Smooth muscle cell (in vitro differentiated cells): ENCODE measurements around the gene MICAL2. TPM values are rescaled to one million over a fixed set of nuclear protein-coding genes. Genes with fewer than 3 reads are reported as not detected.

Source experiments
- DNase-seq: peaks from one replicate; lab custom pipeline; 2025; ENCODE audit not compliant: unreplicated experiment; lab: John Stamatoyannopoulos, UW
- H2AFZ ChIP-seq: fragments of 200-600 bp; sonication (generic); 2 replicates; pipeline ENCODE4 v1.6.0; 2016; ENCODE audit warnings: antibody characterized with exemption, low read depth, mild to moderate bottlenecking
- H3F3A ChIP-seq: fragments of 200-600 bp; sonication (generic); 2 replicates; pipeline ENCODE4 v1.6.0; 2017; ENCODE audit warnings: antibody characterized with exemption, low read depth
- H3K27ac ChIP-seq: fragments of 200-600 bp; sonication (generic); 2 replicates; pipeline ENCODE4 v1.5.1; 2016; ENCODE audit warnings: low read depth, mild to moderate bottlenecking
- H3K27me3 ChIP-seq: fragments of 200-600 bp; sonication (generic); 2 replicates; pipeline ENCODE4 v1.6.1; 2016; ENCODE audit warnings: low read depth, mild to moderate bottlenecking
- H3K36me3 ChIP-seq: fragments of 200-600 bp; sonication (generic); 2 replicates; pipeline ENCODE4 v1.5.1; 2016; ENCODE audit warnings: low read depth
- H3K4me1 ChIP-seq: fragments of 200-600 bp; sonication (generic); 2 replicates; pipeline ENCODE4 v1.5.1; 2016; ENCODE audit warnings: low read depth
- H3K4me2 ChIP-seq: fragments of 200-600 bp; sonication (generic); 2 replicates; pipeline ENCODE4 v1.6.0; 2016; ENCODE audit warnings: mild to moderate bottlenecking
- H3K4me3 ChIP-seq: fragments of 200-600 bp; sonication (generic); 2 replicates; pipeline ENCODE4 v1.5.1; 2016; ENCODE audit warnings: mild to moderate bottlenecking
- H3K79me2 ChIP-seq: fragments of 200-600 bp; sonication (generic); 2 replicates; pipeline ENCODE4 v1.6.0; 2016; ENCODE audit warnings: low read depth, mild to moderate bottlenecking
- H3K9ac ChIP-seq: fragments of 200-600 bp; sonication (generic); 2 replicates; pipeline ENCODE4 v1.6.0; 2016; ENCODE audit warnings: low read depth
- H3K9me3 ChIP-seq: fragments of 200-600 bp; sonication (generic); replicated peaks from 2 replicates; pipeline ENCODE4 v1.5.1; 2016; ENCODE audit warnings: low read depth
- H4K20me1 ChIP-seq: fragments of 200-600 bp; sonication (generic); 2 replicates; pipeline ENCODE4 v1.6.0; 2016; ENCODE audit warnings: low read depth
- WGBS: methylation state at CpG from one replicate; pipeline ENCODE4 v1.1.7; 2016; ENCODE audit warnings: low lambda C conversion rate; 5-methylcytosine and 5-hydroxymethylcytosine counted together
- polyA plus RNA-seq: library from polyadenylated mRNA; unstranded; fragments of >200 nt; fragmentation: Nextera tagmentation; extraction: Ambion mirVana; gene quantifications from 2 replicates; pipeline ENCODE4 v1.2.1, GENCODE V29; 2016
- total RNA-seq: library from RNA; depleted of rRNA; stranded (reverse); fragments of >200 nt; gene quantifications from 2 replicates; pipeline ENCODE4 v1.2.3, GENCODE V29; 2014
- TF ChIP-seq, protein P1 (sequence below): fragments of 200-600 bp; sonication (generic); IDR thresholded peaks from 2 replicates; pipeline ENCODE4 v1.5.1; 2017; ENCODE audit warnings: borderline replicate concordance, mild to moderate bottlenecking, antibody characterized with exemption; ENCODE audit not compliant: insufficient read depth, poor library complexity, severe bottlenecking

The MICAL2 gene
- total and polyA plus RNA-seq, 2 experiments from 2014 or later, result 161 to 287 TPM

GRCh38 chr11:12288931-12289666 is 178.7 kb downstream of the MICAL2 start:
- 92% methylated on average over 14 of the region's 14 CpGs for WGBS
- Histone ChIP-seq H3K4me2 (no peak overlapping the region), H3F3A (peaks cover 35% of the 10 kb centered on the region), H3K79me2 (no peaks in the 10 kb centered on the region), H3K4me1 (peaks cover 20% of the 10 kb centered on the region), H3K4me3 (no peak overlapping the region), H2AFZ (no peak overlapping the region), H4K20me1 (no peaks in the 10 kb centered on the region), H3K9me3 (no peaks in the 10 kb centered on the region), H3K27ac (peak overlapping the region; percentile 99), H3K36me3 (peaks cover 6% of the 10 kb centered on the region), H3K9ac (no peak overlapping the region), H3K27me3 (no peaks in the 10 kb centered on the region)
- DNase-seq, result no peak
- TF ChIP-seq, protein P1, sequence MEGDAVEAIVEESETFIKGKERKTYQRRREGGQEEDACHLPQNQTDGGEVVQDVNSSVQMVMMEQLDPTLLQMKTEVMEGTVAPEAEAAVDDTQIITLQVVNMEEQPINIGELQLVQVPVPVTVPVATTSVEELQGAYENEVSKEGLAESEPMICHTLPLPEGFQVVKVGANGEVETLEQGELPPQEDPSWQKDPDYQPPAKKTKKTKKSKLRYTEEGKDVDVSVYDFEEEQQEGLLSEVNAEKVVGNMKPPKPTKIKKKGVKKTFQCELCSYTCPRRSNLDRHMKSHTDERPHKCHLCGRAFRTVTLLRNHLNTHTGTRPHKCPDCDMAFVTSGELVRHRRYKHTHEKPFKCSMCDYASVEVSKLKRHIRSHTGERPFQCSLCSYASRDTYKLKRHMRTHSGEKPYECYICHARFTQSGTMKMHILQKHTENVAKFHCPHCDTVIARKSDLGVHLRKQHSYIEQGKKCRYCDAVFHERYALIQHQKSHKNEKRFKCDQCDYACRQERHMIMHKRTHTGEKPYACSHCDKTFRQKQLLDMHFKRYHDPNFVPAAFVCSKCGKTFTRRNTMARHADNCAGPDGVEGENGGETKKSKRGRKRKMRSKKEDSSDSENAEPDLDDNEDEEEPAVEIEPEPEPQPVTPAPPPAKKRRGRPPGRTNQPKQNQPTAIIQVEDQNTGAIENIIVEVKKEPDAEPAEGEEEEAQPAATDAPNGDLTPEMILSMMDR, result no peak

DNA sequence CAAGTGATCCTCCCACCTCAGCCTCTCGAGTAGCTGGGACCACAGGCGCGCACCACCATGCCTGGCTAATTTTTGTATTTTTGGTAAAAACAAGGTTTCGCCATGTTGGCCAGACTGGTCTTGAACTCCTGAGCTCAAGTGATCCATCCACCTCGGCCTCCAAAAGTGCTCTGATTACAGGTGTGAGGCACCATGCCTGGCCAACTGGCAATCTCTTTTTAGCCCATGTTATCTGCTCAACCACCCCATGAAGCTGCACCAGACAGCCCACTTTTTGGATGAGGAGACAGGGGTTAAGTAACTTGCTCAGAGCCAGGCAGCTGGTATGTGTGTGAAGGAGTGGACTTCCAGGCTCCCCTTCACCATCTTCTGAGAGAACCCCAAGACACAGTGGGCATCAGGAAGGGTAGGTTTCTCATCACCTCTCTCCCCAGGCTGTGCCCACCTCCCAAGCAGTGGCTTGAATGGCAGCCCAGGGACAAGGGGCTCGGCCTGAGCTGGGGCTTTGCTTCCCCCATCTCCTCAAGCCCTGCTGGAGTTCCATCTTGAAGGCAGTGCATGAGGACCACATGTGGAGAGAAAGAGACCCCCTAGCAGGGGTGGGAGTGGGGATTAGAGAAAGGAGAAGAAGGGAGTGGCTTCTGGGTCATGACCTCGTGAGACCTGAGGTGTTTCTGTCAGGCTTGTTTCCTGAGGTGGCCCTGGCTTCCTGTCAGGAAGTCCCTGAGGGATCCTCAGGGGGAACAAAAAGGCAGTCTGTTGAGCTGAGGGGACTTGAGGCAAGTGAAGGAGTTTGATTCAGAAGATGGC is 179.5 kb downstream of the MICAL2 start:
- H3K9ac ChIP-seq, result no peak overlapping the region
- H3K27me3 ChIP-seq, result no peaks in the 10 kb centered on the region
- WGBS, result 97% methylated on average over 7 of the region's 7 CpGs
- H3F3A ChIP-seq, result peaks cover 29% of the 10 kb centered on the region
- no peak overlapping the region for H3K4me3 ChIP-seq
- H3K36me3 ChIP-seq, result peaks cover 6% of the 10 kb centered on the region
- no peak overlapping the region for H3K4me2 ChIP-seq
- DNase-seq, result no peak
- no peaks in the 10 kb centered on the region for H3K9me3 ChIP-seq
- H4K20me1 ChIP-seq, result no peaks in the 10 kb centered on the region
- H3K79me2 ChIP-seq, result no peaks in the 10 kb centered on the region
- TF ChIP-seq, protein P1, result no peak
- no peak overlapping the region for H3K27ac ChIP-seq
- H3K4me1 ChIP-seq, result peaks cover 15% of the 10 kb centered on the region
- no peak overlapping the region for H2AFZ ChIP-seq

DNA sequence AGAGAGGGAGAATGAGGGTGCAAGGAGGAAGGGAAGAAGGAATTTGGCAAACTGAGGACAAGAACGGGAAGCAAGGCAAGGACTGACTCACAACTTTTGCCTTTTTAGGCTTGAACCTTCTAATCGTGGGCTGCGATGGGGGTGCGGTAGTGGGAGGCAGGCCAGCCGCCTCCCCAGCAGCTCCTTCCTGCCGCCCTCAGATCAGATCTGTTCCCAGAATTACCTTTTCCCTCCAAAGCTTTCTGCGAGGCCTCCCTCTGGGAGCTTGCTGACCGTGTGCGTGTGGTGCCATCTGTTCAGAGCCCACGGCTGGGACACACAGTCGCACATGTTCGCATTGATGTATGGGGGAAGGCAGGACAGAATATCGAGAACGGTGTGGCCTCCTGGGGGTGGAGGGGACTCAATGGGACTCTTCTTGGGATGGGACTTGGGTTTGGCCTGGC is 180.1 kb downstream of the MICAL2 start:
- WGBS, result 91% methylated on average over 14 of the region's 14 CpGs
- Histone ChIP-seq H3K27me3 (no peaks in the 10 kb centered on the region), H3F3A (peaks cover 29% of the 10 kb centered on the region), H3K79me2 (no peaks in the 10 kb centered on the region), H3K36me3 (peaks cover 6% of the 10 kb centered on the region), H4K20me1 (no peaks in the 10 kb centered on the region), H3K9ac (no peak overlapping the region), H3K4me1 (peaks cover 13% of the 10 kb centered on the region), H3K4me2 (no peak overlapping the region), H2AFZ (no peak overlapping the region), H3K4me3 (no peak overlapping the region), H3K9me3 (no peaks in the 10 kb centered on the region), H3K27ac (no peak overlapping the region)
- TF ChIP-seq, protein P1, result no peak
- no peak for DNase-seq
